Measurements from ENCODE around the gene PIAS3. TPM values are rescaled to one million over a fixed set of nuclear protein-coding genes. Genes with fewer than 3 reads are reported as not detected.

The PIAS3 gene
- total RNA-seq, 2 experiments from 2014 or later, result 9.4 to 28.1 TPM

GRCh38 chr1:145806844-145807243 is 52.0 kb downstream of the PIAS3 start:
- Histone ChIP-seq H2AFZ (ENCODE audit: low read length) (no peak overlapping the region), H3K36me3 (ENCODE audit: insufficient read depth, low read length) (no peaks in the 10 kb centered on the region), H3K27ac (ENCODE audit: low read depth, low read length, poor library complexity, severe bottlenecking) (no peak overlapping the region), H3K4me3 (ENCODE audit: low read depth, low read length, poor library complexity, severe bottlenecking) (no peak overlapping the region), H3K9me2 (ENCODE audit: insufficient read depth, low read length) (no peaks in the 10 kb centered on the region), H3K9me3 (ENCODE audit: low read length) (no peaks in the 10 kb centered on the region), H3K4me2 (ENCODE audit: low read length) (no peak overlapping the region), H4K20me1 (ENCODE audit: insufficient read depth, low read length) (no peaks in the 10 kb centered on the region), H3K4me1 (ENCODE audit: insufficient read depth, low read length, poor library complexity, severe bottlenecking) (no peaks in the 10 kb centered on the region), H3K79me2 (ENCODE audit: insufficient read depth, low read depth, low read length) (peaks cover 53% of the 10 kb centered on the region)
- BruUV-seq (replicated peaks), result no TSS peak
- DNase-seq (ENCODE audit: low spot score), result no peak
- intact Hi-C loops (cut with micrococcal nuclease; ENCODE audit: unreplicated experiment), result no loop called here
- ChIA-PET CTCF (ENCODE audit: unreplicated experiment) (interaction anchor here (0.8 kb wide), 1 partner anchor 22 kb away, joined by 3 read pairs; no protein-coding TSS in a partner anchor), POLR2A (interaction anchor here (0.8 kb wide), 1 partner anchor 27 kb away, joined by 3 read pairs; no protein-coding TSS in a partner anchor)
- no peak for TF ChIP-seq CTCF (conservative IDR thresholded peaks at IDR 0.05; ENCODE audit: low read length)
- TF ChIP-seq EZH2phosphoT487 (IDR thresholded peaks at IDR 0.05; ENCODE audit: borderline replicate concordance, low read depth, low read length), result no peak

- H3K79me2 ChIP-seq (ENCODE audit: insufficient read depth, low read depth, low read length), result peaks cover 53% of the 10 kb centered on the region
Measured at GRCh38 chr1:145806408-145806807, 52.5 kb downstream of the PIAS3 start.

More at GRCh38 chr1:145806408-145806807, 52.5 kb downstream of the PIAS3 start:
- no TSS peak for BruUV-seq (replicated peaks)
- POLR2A ChIA-PET, result interaction anchor here (0.8 to 1.6 kb wide), 4 partner anchors 9 to 26 kb away, joined by 3 to 5 read pairs (median 4); no protein-coding TSS in a partner anchor
- H3K27ac ChIP-seq (ENCODE audit: low read depth, low read length, poor library complexity, severe bottlenecking), result no peak overlapping the region
- no peaks in the 10 kb centered on the region for H3K4me1 ChIP-seq (ENCODE audit: insufficient read depth, low read length, poor library complexity, severe bottlenecking)
- intact Hi-C loops (cut with micrococcal nuclease; ENCODE audit: unreplicated experiment), result no loop called here
- no peak for TF ChIP-seq EZH2phosphoT487 (IDR thresholded peaks at IDR 0.05; ENCODE audit: borderline replicate concordance, low read depth, low read length)
- no peak for TF ChIP-seq CTCF (conservative IDR thresholded peaks at IDR 0.05; ENCODE audit: low read length)
- H2AFZ ChIP-seq (ENCODE audit: low read length), result no peak overlapping the region
- no peaks in the 10 kb centered on the region for H3K9me2 ChIP-seq (ENCODE audit: insufficient read depth, low read length)
- no peaks in the 10 kb centered on the region for H4K20me1 ChIP-seq (ENCODE audit: insufficient read depth, low read length)
- H3K4me2 ChIP-seq (ENCODE audit: low read length), result no peak overlapping the region
- H3K9me3 ChIP-seq (ENCODE audit: low read length), result no peaks in the 10 kb centered on the region
- H3K36me3 ChIP-seq (ENCODE audit: insufficient read depth, low read length), result no peaks in the 10 kb centered on the region
- no peak for DNase-seq (ENCODE audit: low spot score)
- H3K4me3 ChIP-seq (ENCODE audit: low read depth, low read length, poor library complexity, severe bottlenecking), result no peak overlapping the region
- CTCF ChIA-PET (ENCODE audit: unreplicated experiment), result interaction anchor here (0.8 kb wide), 1 partner anchor 23 kb away, joined by 3 read pairs; no protein-coding TSS in a partner anchor

Data from OCI-LY7 (cell line).